ELR (cell line): ENCODE data around the gene ADGRV1.
"Not testable (repeated sequence)": the region's sequence is repeated elsewhere in the genome, so short reads cannot be mapped to it uniquely, and the experiment has no call there.

ENCODE experiments used
- DNase-seq: peaks from one replicate; pipeline ENCODE4 v3.0.0-alpha.2; 2015; ENCODE audit warnings: low read depth

ADGRV1 gene

GRCh38 chr5:91031402-91031752 lies 472.8 kb downstream of the ADGRV1 start:
- DNase-seq = no peak

- DNase-seq = no peak
Observed at GRCh38 chr5:91032125-91032524, 473.5 kb downstream of the ADGRV1 start.

- no peak for DNase-seq
Observed at GRCh38 chr5:91033370-91033769, 474.8 kb downstream of the ADGRV1 start.

DNA sequence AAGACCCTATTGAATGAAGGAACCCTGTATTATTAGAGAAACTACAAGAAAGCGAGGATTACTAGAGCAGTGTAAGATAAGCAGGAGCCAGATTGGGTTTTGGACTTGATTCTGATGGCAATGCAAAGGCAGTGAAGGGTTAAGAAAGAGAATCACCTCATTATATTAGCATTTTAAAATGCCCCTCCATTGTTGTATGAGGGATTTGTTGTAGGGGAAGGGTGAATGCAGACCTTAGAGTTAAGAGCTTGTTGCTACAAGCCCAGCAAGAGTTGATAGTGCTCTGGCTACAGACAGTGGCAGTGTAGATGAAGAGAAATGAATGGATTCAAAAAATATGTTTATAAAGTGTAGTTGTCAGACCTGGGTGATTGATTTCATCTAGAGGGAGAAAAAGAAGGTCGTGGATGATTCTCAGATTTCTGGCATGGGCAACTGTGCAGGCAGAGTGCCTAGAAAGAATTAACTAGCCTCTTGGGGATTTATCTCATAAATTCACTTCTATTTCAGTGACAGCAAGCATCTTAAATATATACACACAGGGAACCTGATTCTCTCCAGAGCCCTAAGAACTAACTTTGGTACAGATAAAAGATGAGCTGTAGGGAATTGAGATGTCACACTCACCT lies 479.7 kb downstream of the ADGRV1 start:
- DNase-seq = no peak

- not testable (repeated sequence) for DNase-seq
Observed at GRCh38 chr5:91041132-91041531, 482.5 kb downstream of the ADGRV1 start.

DNA sequence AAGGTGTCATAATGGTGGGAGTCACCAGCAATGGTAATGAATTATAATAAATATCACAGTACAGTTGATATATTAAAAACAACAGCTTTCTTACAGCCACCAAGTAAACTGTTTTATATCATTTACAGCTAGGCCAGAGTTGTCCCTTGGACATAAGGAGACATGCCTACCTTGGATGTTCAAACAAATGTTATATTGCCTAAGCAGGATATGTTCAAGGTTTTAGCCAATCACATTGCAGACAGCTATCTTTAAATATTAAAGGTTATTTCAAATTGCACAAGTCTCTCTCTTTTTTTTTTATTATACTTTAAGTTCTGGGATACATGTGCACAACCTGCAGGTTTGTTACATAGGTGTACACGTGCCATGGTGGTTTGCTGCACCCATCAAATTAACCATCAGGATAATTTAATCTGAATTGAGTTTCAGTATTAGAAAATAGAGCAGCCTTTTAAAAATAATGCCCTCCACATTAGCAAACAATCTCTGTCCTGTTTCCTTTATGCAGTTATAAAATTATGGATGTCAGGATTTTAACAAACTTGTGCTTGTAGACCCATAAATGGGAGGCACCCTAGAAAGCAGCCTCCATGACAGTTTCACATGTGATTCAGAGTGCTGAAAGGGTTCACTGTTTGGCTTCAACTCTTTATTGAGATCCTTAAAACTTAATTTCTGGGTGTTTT lies 483.8 kb downstream of the ADGRV1 start:
- no peak for DNase-seq

GRCh38 chr5:91042936-91043255 lies 484.3 kb downstream of the ADGRV1 start:
- DNase-seq = no peak

GRCh38 chr5:91048073-91048472 lies 489.5 kb downstream of the ADGRV1 start:
- DNase-seq = no peak

DNA sequence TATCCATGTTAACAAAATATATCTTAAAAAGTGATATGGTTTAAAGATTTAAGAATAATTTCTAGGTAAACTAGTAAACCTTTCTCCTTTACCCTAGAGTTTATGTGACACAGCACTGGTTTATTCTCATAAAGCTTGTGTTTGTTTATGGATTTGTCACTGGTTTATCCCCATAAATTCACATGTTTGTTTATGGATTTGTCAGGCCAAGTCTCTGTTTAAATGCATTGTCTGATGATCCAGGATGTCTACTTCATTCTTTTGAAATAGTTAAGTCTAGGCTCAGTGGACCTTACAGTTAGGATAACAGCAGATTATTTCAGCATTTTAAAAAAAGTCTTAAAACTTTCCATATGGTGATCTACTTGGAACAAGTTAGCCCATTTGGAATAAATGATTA lies 490.5 kb downstream of the ADGRV1 start:
- DNase-seq = no peak

DNA sequence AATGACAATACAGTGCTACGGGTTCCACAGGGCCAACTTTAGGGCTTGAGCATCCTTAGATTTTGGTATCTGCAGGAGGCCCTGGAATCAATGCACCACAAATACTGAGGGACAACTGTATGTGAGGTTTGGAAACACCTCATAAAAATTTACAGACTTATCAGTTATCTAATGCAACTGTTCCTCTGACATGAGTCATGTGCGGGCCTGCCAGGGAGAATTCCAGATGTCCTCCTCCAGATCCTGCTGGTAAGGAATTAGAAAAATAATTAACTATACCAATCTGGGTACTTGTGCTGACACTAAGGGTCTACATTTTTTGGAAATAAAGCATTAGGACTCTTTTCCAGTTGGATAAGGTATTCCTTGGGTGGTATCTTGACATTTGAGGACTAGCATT lies 491.2 kb downstream of the ADGRV1 start:
- peak; percentile 27 for DNase-seq

DNA sequence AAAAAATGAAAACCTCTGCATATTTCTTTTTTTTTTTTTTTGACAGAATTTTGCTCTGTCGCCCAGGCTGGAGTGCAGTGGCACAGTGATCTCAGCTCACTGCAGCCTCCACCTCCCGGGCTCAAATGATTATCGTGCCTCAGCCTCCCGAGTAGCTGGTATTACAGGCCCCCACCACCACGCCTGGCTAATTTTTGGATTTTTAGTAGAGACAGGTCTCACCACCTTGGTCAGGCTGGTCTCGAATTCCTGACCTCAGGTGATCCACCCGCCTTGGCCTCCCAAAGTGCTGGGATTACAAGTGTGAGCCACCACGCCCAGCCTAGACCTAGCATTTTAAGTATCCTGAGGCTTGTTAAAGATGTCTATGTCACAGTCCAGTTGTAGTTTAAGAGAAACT lies 493.8 kb downstream of the ADGRV1 start:
- not testable (repeated sequence) for DNase-seq

- DNase-seq = no peak
Observed at GRCh38 chr5:91052977-91053740, 494.6 kb downstream of the ADGRV1 start.

DNA sequence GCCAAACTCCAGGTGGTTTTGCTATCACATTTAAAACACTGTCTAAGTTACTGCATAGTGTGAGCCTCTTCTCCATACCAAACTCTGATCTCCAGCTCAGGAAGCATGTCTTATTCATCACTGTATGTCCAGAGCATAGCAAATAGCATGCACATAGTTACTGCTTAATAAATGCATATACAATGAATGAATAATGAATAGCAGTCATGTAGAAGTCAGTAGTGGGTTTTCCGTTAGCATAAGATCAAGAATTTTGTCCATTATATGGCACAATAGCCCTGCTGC lies 495.1 kb downstream of the ADGRV1 start:
- no peak for DNase-seq

DNA sequence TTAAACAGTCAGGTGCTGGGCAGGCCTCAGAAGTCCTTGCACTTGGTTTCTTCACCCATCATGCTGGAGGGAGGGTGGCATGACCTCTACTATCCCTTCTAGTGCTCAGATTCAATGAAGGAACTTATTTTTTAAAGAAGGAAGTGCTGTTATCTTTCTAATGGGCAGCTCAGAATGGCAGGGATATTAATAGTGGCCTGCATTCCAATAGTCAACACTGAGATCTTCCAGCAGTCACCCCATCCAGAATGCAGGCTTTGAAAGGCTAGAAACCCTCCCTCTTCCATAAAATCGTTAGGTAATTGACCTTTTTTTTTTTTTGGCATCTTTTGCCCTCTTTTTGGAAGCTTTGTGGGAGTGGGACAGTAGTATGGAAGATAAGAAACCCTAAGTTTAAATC lies 499.6 kb downstream of the ADGRV1 start:
- DNase-seq = no peak

GRCh38 chr5:91058575-91058974 lies 500.0 kb downstream of the ADGRV1 start:
- DNase-seq = no peak

DNA sequence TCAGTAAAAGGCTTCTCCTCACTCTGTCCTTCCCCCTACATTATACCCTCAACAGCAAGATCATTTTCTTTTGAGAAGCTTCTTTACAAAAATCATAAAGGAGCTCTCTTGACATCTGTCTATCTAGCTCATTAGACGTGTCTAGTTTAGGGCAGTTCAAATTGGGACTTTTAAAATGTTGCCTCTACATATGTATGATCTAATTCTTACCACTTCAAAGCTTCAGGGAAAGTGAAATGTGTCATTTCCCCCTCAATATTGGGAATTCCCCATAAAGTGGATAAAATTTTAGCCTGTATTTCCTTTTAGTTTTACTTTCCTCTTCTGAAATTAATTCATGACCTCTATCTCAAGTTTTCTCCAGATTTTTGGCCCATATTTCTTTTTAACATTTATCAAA lies 500.8 kb downstream of the ADGRV1 start:
- DNase-seq = no peak

- DNase-seq = no peak
Observed at GRCh38 chr5:91061094-91061493, 502.5 kb downstream of the ADGRV1 start.

DNA sequence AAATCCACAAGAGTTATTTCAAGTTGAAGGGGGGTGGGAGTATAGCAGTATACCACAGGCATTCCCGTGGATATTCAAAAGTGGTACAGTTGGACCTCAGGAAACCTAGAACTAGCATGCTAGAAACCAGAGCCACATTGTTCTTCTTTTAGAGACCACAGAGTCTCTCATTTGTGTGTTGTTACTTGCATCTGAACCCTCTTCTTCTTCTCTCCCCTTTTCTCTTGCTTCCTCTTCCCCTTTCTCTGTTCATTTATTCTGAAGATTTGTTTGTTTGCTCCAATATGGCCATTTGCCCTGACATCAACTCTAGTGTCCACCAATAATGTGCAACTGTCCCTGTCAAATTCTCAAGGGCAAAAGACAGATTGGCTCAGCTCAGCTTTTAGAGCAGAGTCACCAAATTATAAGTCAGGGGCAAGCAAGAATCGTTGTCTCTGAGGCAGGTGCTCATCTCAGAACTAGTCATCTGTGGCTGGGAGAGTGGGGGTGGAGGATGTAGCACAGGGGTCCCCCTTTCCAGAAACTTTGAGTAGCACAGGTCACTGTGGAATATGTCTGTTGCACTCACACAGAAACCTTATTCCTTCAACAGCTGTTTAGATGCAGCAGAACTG lies 503.5 kb downstream of the ADGRV1 start:
- DNase-seq = no peak

DNA sequence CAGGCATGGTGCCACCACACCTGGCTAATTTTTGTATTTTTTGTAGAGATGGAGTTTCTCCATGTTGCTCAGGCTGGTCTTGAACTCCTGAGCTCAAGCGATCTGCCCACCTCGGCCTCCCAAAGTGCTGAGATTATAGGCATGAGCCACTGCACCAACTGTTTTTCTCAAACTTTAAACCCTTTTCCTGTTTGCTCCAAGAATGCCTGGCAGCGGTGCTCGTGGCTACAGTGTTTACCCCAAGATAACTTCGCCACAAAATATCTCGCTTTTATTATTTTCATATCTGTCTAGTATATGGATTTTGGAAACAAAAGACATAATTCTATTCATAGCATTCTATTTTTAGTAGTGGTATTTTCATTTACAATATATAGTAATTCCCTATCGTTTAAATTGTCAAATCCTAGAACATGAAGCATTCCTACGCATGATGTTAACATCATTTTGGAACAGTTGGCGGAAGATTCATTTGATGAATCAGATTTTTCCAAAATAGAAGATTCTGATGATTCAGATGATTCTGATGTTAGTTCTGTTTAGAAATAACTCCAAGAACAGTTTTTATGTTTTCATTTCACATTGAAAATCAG lies 504.6 kb downstream of the ADGRV1 start:
- DNase-seq = not testable (repeated sequence)

- DNase-seq = no peak
Observed at GRCh38 chr5:91065496-91065895, 506.9 kb downstream of the ADGRV1 start.

DNA sequence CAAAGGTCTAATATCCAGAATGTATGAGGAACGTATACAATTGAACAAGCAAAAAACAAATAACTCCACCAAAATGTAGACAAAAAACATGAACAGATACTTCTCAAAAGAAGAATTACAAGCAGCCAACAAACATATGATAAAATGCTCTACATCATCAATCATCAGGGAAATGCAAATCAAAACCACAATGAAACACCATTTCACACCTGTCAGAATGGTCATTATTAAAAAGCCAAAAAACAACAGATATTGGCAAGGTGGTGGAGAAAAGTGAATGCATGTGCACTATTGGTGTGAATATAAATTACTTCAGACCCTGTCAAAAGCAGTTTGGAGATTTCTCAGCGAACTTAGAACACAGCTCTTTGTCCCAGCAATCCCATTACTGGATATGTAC lies 510.8 kb downstream of the ADGRV1 start:
- no peak for DNase-seq

- no peak for DNase-seq
Observed at GRCh38 chr5:91070761-91071550, 512.4 kb downstream of the ADGRV1 start.
